Neutrophil (primary cell): ENCODE results near the gene COL1A1.
A peak's percentile ranks its signal among the peaks of the same experiment; 100 is the strongest.

ENCODE experiments used
- H3K27ac ChIP-seq: fragments of 200-600 bp; sonication (generic); 2 replicates; pipeline ENCODE4 v1.5.1; 2016; ENCODE audit warnings: mild to moderate bottlenecking, moderate library complexity
- H3K27me3 ChIP-seq: fragments of 200-600 bp; sonication (generic); 2 replicates; pipeline ENCODE4 v1.6.0; 2016; ENCODE audit warnings: mild to moderate bottlenecking
- H3K36me3 ChIP-seq: fragments of 200-600 bp; sonication (generic); 2 replicates; pipeline ENCODE4 v1.5.1; 2017
- H3K4me1 ChIP-seq, 2 experiments: fragments of 200-600 bp in 1 of 2; sonication (generic) in 1 of 2; 1 replicate in 1 of 2; 2 replicates in 1 of 2; pipeline versions ENCODE4 v1.5.1 to v1.6.1; 2013 to 2016; ENCODE audit warnings: low read depth in 1 of 2, low read length in 1 of 2, mild to moderate bottlenecking in 1 of 2, moderate library complexity in 1 of 2; ENCODE audit not compliant: control insufficient read depth in 1 of 2, insufficient read depth in 1 of 2
- H3K4me3 ChIP-seq, 2 experiments: fragments of 200-600 bp in 1 of 2; sonication (generic) in 1 of 2; 1 replicate in 1 of 2; 2 replicates in 1 of 2; pipeline ENCODE4 v1.5.1; 2013 to 2016; ENCODE audit warnings: low read depth in 1 of 2, low read length in 1 of 2, mild to moderate bottlenecking in 1 of 2, moderate library complexity in 1 of 2
- H3K9me3 ChIP-seq: fragments of 200-600 bp; sonication (generic); 2 replicates; pipeline ENCODE4 v1.5.1; 2016
- CTCF ChIP-seq: fragments of 200-600 bp; sonication (generic); IDR thresholded peaks from 2 replicates; pipeline ENCODE4 v1.5.1; 2016; ENCODE audit warnings: antibody characterized with exemption

COL1A1 gene

GRCh38 chr17:50146927-50147665, 54.3 kb downstream of the COL1A1 start:
- Histone ChIP-seq H3K27me3 (no peaks in the 10 kb centered on the region), H3K4me1 (peaks cover 46 to 59% of the 10 kb centered on the region in 2 experiments), H3K27ac (peak overlapping the region; percentile 99), H3K4me3 (peak overlapping the region; percentile 97 to 98), H3K9me3 (no peaks in the 10 kb centered on the region), H3K36me3 (peaks cover 45% of the 10 kb centered on the region)
- no peak for TF ChIP-seq CTCF

GRCh38 chr17:50146230-50146926, 55.1 kb downstream of the COL1A1 start:
- Histone ChIP-seq H3K36me3 (peaks cover 52% of the 10 kb centered on the region), H3K4me3 (peak overlapping the region; percentile 97 to 98), H3K4me1 (peaks cover 47 to 53% of the 10 kb centered on the region in 2 experiments), H3K27me3 (no peaks in the 10 kb centered on the region), H3K27ac (peak overlapping the region; percentile 99), H3K9me3 (no peaks in the 10 kb centered on the region)
- no peak for TF ChIP-seq CTCF

- Histone ChIP-seq H3K9me3 (no peaks in the 10 kb centered on the region), H3K27me3 (no peaks in the 10 kb centered on the region), H3K36me3 (peaks cover 59% of the 10 kb centered on the region), H3K4me1 (peaks cover 50 to 55% of the 10 kb centered on the region in 2 experiments), H3K27ac (peak overlapping the region; percentile 99), H3K4me3 (peak overlapping the region in 1 of 2 experiments; percentile 98)
- no peak for TF ChIP-seq CTCF
Observed at GRCh38 chr17:50145532-50146229, 55.8 kb downstream of the COL1A1 start.

GRCh38 chr17:50144845-50145531, 56.4 kb downstream of the COL1A1 start:
- Histone ChIP-seq H3K9me3 (no peaks in the 10 kb centered on the region), H3K36me3 (peaks cover 66% of the 10 kb centered on the region), H3K4me3 (no peak overlapping the region), H3K27ac (peak overlapping the region; percentile 99), H3K27me3 (no peaks in the 10 kb centered on the region), H3K4me1 (peaks cover 57 to 61% of the 10 kb centered on the region in 2 experiments)
- TF ChIP-seq CTCF, result no peak

GRCh38 chr17:50144355-50144754, 57.1 kb downstream of the COL1A1 start:
- peaks cover 60 to 66% of the 10 kb centered on the region in 2 experiments for H3K4me1 ChIP-seq

More at GRCh38 chr17:50144355-50144754, 57.1 kb downstream of the COL1A1 start:
- Histone ChIP-seq H3K4me3 (no peak overlapping the region), H3K27me3 (no peaks in the 10 kb centered on the region), H3K9me3 (no peaks in the 10 kb centered on the region), H3K27ac (no peak overlapping the region), H3K36me3 (peaks cover 72% of the 10 kb centered on the region)
- no peak for TF ChIP-seq CTCF
